Measurements from ENCODE around the gene CXCR4.

CXCR4 gene

GRCh38 chr2:136136931-136137330 is 19.0 kb upstream of the CXCR4 start:
- Mint-ChIP-seq H3K27ac (peak overlapping the region; percentile 96 to 99), H3K27me3 (no peaks in the 10 kb centered on the region), H3K9me3 (peaks cover 0 to 1% of the 10 kb centered on the region in 2 donors), H3K36me3 (ENCODE audit: insufficient read depth) (peaks cover 55% of the 10 kb centered on the region), H3K4me1 (ENCODE audit: low read depth in 2 of 2) (peaks cover 68 to 72% of the 10 kb centered on the region in 2 donors), H3K4me3 (peak overlapping the region; percentile 61 to 78)
- ATAC-seq (replicated peaks) = peak; percentile 20
- peak in 2 of 3 experiments; percentile 42 to 45 for DNase-seq

GRCh38 chr2:136135921-136136906 is 18.3 kb upstream of the CXCR4 start:
- Mint-ChIP-seq H3K4me3 (peak overlapping the region; percentile 61 to 78), H3K4me1 (ENCODE audit: low read depth in 2 of 2) (peaks cover 72 to 79% of the 10 kb centered on the region in 2 donors), H3K36me3 (ENCODE audit: insufficient read depth) (peaks cover 62% of the 10 kb centered on the region), H3K27me3 (no peaks in the 10 kb centered on the region), H3K9me3 (peaks cover 0 to 1% of the 10 kb centered on the region in 2 donors), H3K27ac (peak overlapping the region; percentile 96 to 99)
- peak; percentile 69 for ATAC-seq (replicated peaks)
- DNase-seq = peak; percentile 81 to 86 (median 82)

- Mint-ChIP-seq H3K4me3 (peak overlapping the region; percentile 61 to 78), H3K27me3 (no peaks in the 10 kb centered on the region), H3K4me1 (ENCODE audit: low read depth in 2 of 2) (peaks cover 78 to 87% of the 10 kb centered on the region in 2 donors), H3K27ac (peak overlapping the region; percentile 96 to 99), H3K9me3 (peaks cover 0 to 1% of the 10 kb centered on the region in 2 donors), H3K36me3 (ENCODE audit: insufficient read depth) (peaks cover 70% of the 10 kb centered on the region)
- DNase-seq (no peak), ATAC-seq (replicated peaks) (no peak)
These were observed 17.5 kb upstream of the CXCR4 start for GRCh38 chr2:136135462-136135861.

- H3K4me1 Mint-ChIP-seq (ENCODE audit: low read depth in 2 of 2) = peaks cover 84 to 88% of the 10 kb centered on the region in 2 donors
- no peaks in the 10 kb centered on the region for H3K27me3 Mint-ChIP-seq
- ATAC-seq (replicated peaks) (no peak), DNase-seq (no peak)
- peaks cover 0 to 1% of the 10 kb centered on the region in 2 donors for H3K9me3 Mint-ChIP-seq
- H3K36me3 Mint-ChIP-seq (ENCODE audit: insufficient read depth) = peaks cover 81% of the 10 kb centered on the region
- peak overlapping the region; percentile 96 to 99 for H3K27ac Mint-ChIP-seq
- peak overlapping the region; percentile 61 to 78 for H3K4me3 Mint-ChIP-seq
These were observed 16.2 kb upstream of the CXCR4 start for GRCh38 chr2:136134126-136134525.

GRCh38 chr2:136133586-136133985 is 15.6 kb upstream of the CXCR4 start:
- H3K36me3 Mint-ChIP-seq (ENCODE audit: insufficient read depth) = peaks cover 83% of the 10 kb centered on the region
- no peaks in the 10 kb centered on the region for H3K27me3 Mint-ChIP-seq
- H3K9me3 Mint-ChIP-seq = peaks cover 0 to 1% of the 10 kb centered on the region in 2 donors
- no peak for ATAC-seq (replicated peaks)
- peak overlapping the region; percentile 96 to 99 for H3K27ac Mint-ChIP-seq
- H3K4me1 Mint-ChIP-seq (ENCODE audit: low read depth in 2 of 2) = peaks cover 86 to 90% of the 10 kb centered on the region in 2 donors
- DNase-seq = no peak
- peak overlapping the region; percentile 61 to 78 for H3K4me3 Mint-ChIP-seq

GRCh38 chr2:136133176-136133575 is 15.2 kb upstream of the CXCR4 start:
- peaks cover 79% of the 10 kb centered on the region for H3K36me3 Mint-ChIP-seq (ENCODE audit: insufficient read depth)
- no peaks in the 10 kb centered on the region for H3K27me3 Mint-ChIP-seq
- DNase-seq (no peak), ATAC-seq (replicated peaks) (no peak)
- peak overlapping the region; percentile 61 to 78 for H3K4me3 Mint-ChIP-seq
- H3K9me3 Mint-ChIP-seq = peaks cover 0 to 1% of the 10 kb centered on the region in 2 donors
- H3K4me1 Mint-ChIP-seq (ENCODE audit: low read depth in 2 of 2) = peaks cover 86 to 89% of the 10 kb centered on the region in 2 donors
- peak overlapping the region; percentile 96 to 99 for H3K27ac Mint-ChIP-seq

GRCh38 chr2:136132825-136133155 is 14.8 kb upstream of the CXCR4 start:
- H3K4me3 Mint-ChIP-seq = peak overlapping the region; percentile 61 to 78
- peaks cover 86 to 87% of the 10 kb centered on the region in 2 donors for H3K4me1 Mint-ChIP-seq (ENCODE audit: low read depth in 2 of 2)
- peaks cover 0 to 1% of the 10 kb centered on the region in 2 donors for H3K9me3 Mint-ChIP-seq
- peak overlapping the region; percentile 96 to 99 for H3K27ac Mint-ChIP-seq
- no peak for ATAC-seq (replicated peaks)
- DNase-seq = no peak
- H3K27me3 Mint-ChIP-seq = no peaks in the 10 kb centered on the region
- H3K36me3 Mint-ChIP-seq (ENCODE audit: insufficient read depth) = peaks cover 78% of the 10 kb centered on the region

GRCh38 chr2:136131961-136132824 is 14.2 kb upstream of the CXCR4 start:
- Mint-ChIP-seq H3K4me1 (ENCODE audit: low read depth in 2 of 2) (peaks cover 85 to 86% of the 10 kb centered on the region in 2 donors), H3K27ac (peak overlapping the region; percentile 96 to 99), H3K36me3 (ENCODE audit: insufficient read depth) (peaks cover 77% of the 10 kb centered on the region), H3K9me3 (no peaks in the 10 kb centered on the region), H3K27me3 (no peaks in the 10 kb centered on the region), H3K4me3 (peak overlapping the region; percentile 61 to 78)
- peak; percentile 75 to 88 (median 78) for DNase-seq
- ATAC-seq (replicated peaks) = peak; percentile 40

GRCh38 chr2:136131484-136131960 is 13.6 kb upstream of the CXCR4 start:
- Mint-ChIP-seq H3K36me3 (ENCODE audit: insufficient read depth) (peaks cover 70% of the 10 kb centered on the region), H3K27me3 (no peaks in the 10 kb centered on the region), H3K9me3 (no peaks in the 10 kb centered on the region), H3K4me3 (peak overlapping the region; percentile 61 to 78), H3K27ac (peak overlapping the region; percentile 96 to 99), H3K4me1 (ENCODE audit: low read depth in 2 of 2) (peaks cover 83% of the 10 kb centered on the region in 2 donors)
- ATAC-seq (replicated peaks) (peak; percentile 33), DNase-seq (peak in 2 of 3 experiments; percentile 57 to 60)

GRCh38 chr2:136130511-136130910 is 12.6 kb upstream of the CXCR4 start:
- Mint-ChIP-seq H3K36me3 (ENCODE audit: insufficient read depth) (peaks cover 61% of the 10 kb centered on the region), H3K4me3 (peak overlapping the region; percentile 61 to 78), H3K9me3 (no peaks in the 10 kb centered on the region), H3K27me3 (no peaks in the 10 kb centered on the region), H3K4me1 (ENCODE audit: low read depth in 2 of 2) (peaks cover 79% of the 10 kb centered on the region in 2 donors), H3K27ac (peak overlapping the region; percentile 96 to 99)
- no peak for ATAC-seq (replicated peaks)
- DNase-seq = no peak

GRCh38 chr2:136130045-136130444 is 12.1 kb upstream of the CXCR4 start:
- DNase-seq (no peak), ATAC-seq (replicated peaks) (no peak)
- no peaks in the 10 kb centered on the region for H3K27me3 Mint-ChIP-seq
- no peaks in the 10 kb centered on the region for H3K9me3 Mint-ChIP-seq
- H3K4me3 Mint-ChIP-seq = peak overlapping the region; percentile 47 to 61
- H3K36me3 Mint-ChIP-seq (ENCODE audit: insufficient read depth) = peaks cover 58% of the 10 kb centered on the region
- H3K4me1 Mint-ChIP-seq (ENCODE audit: low read depth in 2 of 2) = peaks cover 78 to 79% of the 10 kb centered on the region in 2 donors
- peak overlapping the region; percentile 96 to 99 for H3K27ac Mint-ChIP-seq

- peaks cover 58% of the 10 kb centered on the region for H3K36me3 Mint-ChIP-seq (ENCODE audit: insufficient read depth)
- ATAC-seq (replicated peaks) = peak; percentile 63
- DNase-seq = peak; percentile 57 to 69 (median 60)
These were observed 11.7 kb upstream of the CXCR4 start for GRCh38 chr2:136129601-136130000.

GRCh38 chr2:136128905-136129304 is 11.0 kb upstream of the CXCR4 start:
- no peaks in the 10 kb centered on the region for H3K27me3 Mint-ChIP-seq
- H3K4me3 Mint-ChIP-seq = peak overlapping the region; percentile 47 to 61
- H3K36me3 Mint-ChIP-seq (ENCODE audit: insufficient read depth) = peaks cover 54% of the 10 kb centered on the region
- no peak for ATAC-seq (replicated peaks)
- peak overlapping the region; percentile 96 to 99 for H3K27ac Mint-ChIP-seq
- H3K9me3 Mint-ChIP-seq = no peaks in the 10 kb centered on the region
- peaks cover 78 to 80% of the 10 kb centered on the region in 2 donors for H3K4me1 Mint-ChIP-seq (ENCODE audit: low read depth in 2 of 2)
- no peak for DNase-seq

More at GRCh38 chr2:136129601-136130000, 11.7 kb upstream of the CXCR4 start:
- Mint-ChIP-seq H3K4me1 (ENCODE audit: low read depth in 2 of 2) (peaks cover 78 to 79% of the 10 kb centered on the region in 2 donors), H3K9me3 (no peaks in the 10 kb centered on the region), H3K4me3 (peak overlapping the region; percentile 47 to 61), H3K27me3 (no peaks in the 10 kb centered on the region), H3K27ac (peak overlapping the region; percentile 96 to 99)
